PC-9 (cell line): ENCODE results near the gene POFUT2. TPM values are rescaled to one million over a fixed set of nuclear protein-coding genes. Genes with fewer than 3 reads are reported as not detected.

Experiments used
- BruUV-seq: library from RNA; stranded (reverse); fragments of 400-500 nt; replicated peaks from 2 replicates; lab custom pipeline; 2021; lab: Mats Ljungman, UMichigan
- CTCF ChIA-PET: fragments of 300-600 bp; sonication (Branson Sonifier 250); formaldehyde crosslinking; loops from one replicate; lab custom pipeline; 2022; ENCODE audit warnings: antibody characterized with exemption; lab: Charles Lee
- POLR2A ChIA-PET: fragments of 300-600 bp; sonication (Branson Sonifier 250); formaldehyde crosslinking; loops from one replicate; lab custom pipeline; 2022; ENCODE audit warnings: antibody characterized with exemption; ENCODE audit not compliant: unreplicated experiment; lab: Charles Lee
- DNase-seq, 2 experiments: peaks; one replicate each; pipeline versions ENCODE4 v3.0.0 to v3.0.0-alpha.2; 2015 to 2022; ENCODE audit warnings: mixed read lengths in 1 of 2
- H2AFZ ChIP-seq: fragments of 200-600 bp; sonication (generic); 2 replicates; pipeline ENCODE4 v1.8.1; 2017; ENCODE audit warnings: antibody characterized with exemption
- H3F3A ChIP-seq: fragments of 200-600 bp; sonication (generic); 2 replicates; pipeline ENCODE4 v1.8.1; 2017; ENCODE audit warnings: antibody characterized with exemption, mild to moderate bottlenecking, low read depth; ENCODE audit not compliant: insufficient read depth
- H3K27ac ChIP-seq: fragments of 200-600 bp; sonication (generic); 2 replicates; pipeline ENCODE4 v1.6.1; 2016; ENCODE audit warnings: mixed run types
- H3K27me3 ChIP-seq: fragments of 200-600 bp; sonication (generic); 2 replicates; pipeline ENCODE4 v1.6.1; 2016; ENCODE audit warnings: low read depth, mixed run types; ENCODE audit not compliant: insufficient read depth
- H3K36me3 ChIP-seq: fragments of 200-600 bp; sonication (generic); 2 replicates; pipeline ENCODE4 v1.6.1; 2016; ENCODE audit warnings: low read depth, mixed run types
- H3K4me1 ChIP-seq: fragments of 200-600 bp; sonication (generic); replicated peaks from 2 replicates; pipeline ENCODE4 v1.6.1; 2016; ENCODE audit warnings: mixed run types; ENCODE audit not compliant: insufficient read depth
- H3K4me2 ChIP-seq: fragments of 200-600 bp; sonication (generic); 2 replicates; pipeline ENCODE4 v1.6.1; 2017; ENCODE audit warnings: mixed run types
- H3K4me3 ChIP-seq: fragments of 200-600 bp; sonication (generic); 2 replicates; pipeline ENCODE4 v1.6.1; 2016; ENCODE audit warnings: mixed run types
- H3K79me2 ChIP-seq: fragments of 200-600 bp; sonication (generic); 2 replicates; pipeline ENCODE4 v1.6.1; 2017; ENCODE audit warnings: low read depth, mixed run types
- H3K9me2 ChIP-seq: fragments of 200-600 bp; sonication (generic); 2 replicates; pipeline ENCODE4 v1.8.1; 2017; ENCODE audit warnings: mild to moderate bottlenecking; ENCODE audit not compliant: insufficient read depth
- H3K9me3 ChIP-seq: fragments of 200-600 bp; sonication (generic); 2 replicates; pipeline ENCODE4 v1.8.1; 2016; ENCODE audit warnings: low read depth; ENCODE audit not compliant: insufficient read depth
- H4K20me1 ChIP-seq: fragments of 200-600 bp; sonication (generic); 2 replicates; pipeline ENCODE4 v1.8.1; 2017; ENCODE audit not compliant: insufficient read depth
- CTCF ChIP-seq: fragments of 200-600 bp; sonication (generic); conservative IDR thresholded peaks from 2 replicates; pipeline ENCODE4 v1.6.1; 2017; ENCODE audit warnings: mixed run types, antibody characterized with exemption, mild to moderate bottlenecking, moderate library complexity
- EZH2 ChIP-seq: fragments of 200-600 bp; sonication (generic); IDR thresholded peaks from 2 replicates; pipeline ENCODE4 v1.8.0; 2017; ENCODE audit warnings: antibody characterized with exemption, low read depth
- intact Hi-C: fragments of 100-400 bp; cut with micrococcal nuclease; formaldehyde crosslinking; loops from one replicate; pipeline ENCODE4 v1.10.0; 2022; ENCODE audit not compliant: unreplicated experiment
- total RNA-seq: library from RNA; stranded (reverse); gene quantifications from 2 replicates; pipeline ENCODE4 v1.2.3, GENCODE V29; 2021

POFUT2 gene
- total RNA-seq, 1 experiment from 2014 or later = 32.6 TPM

GRCh38 chr21:45334134-45334533 is 46.4 kb upstream of the POFUT2 start:
- no peak overlapping the region for H2AFZ ChIP-seq

GRCh38 chr21:45333583-45334121 is 46.0 kb upstream of the POFUT2 start:
- H3K36me3 ChIP-seq = no peaks in the 10 kb centered on the region
- H3K9me3 ChIP-seq = no peaks in the 10 kb centered on the region
- CTCF ChIA-PET = interaction anchor here (0.5 kb wide), 1 partner anchor 441 kb away, joined by 6 read pairs; no protein-coding TSS in a partner anchor
- H4K20me1 ChIP-seq = no peaks in the 10 kb centered on the region
- POLR2A ChIA-PET = no interaction called here
- H3K9me2 ChIP-seq = no peaks in the 10 kb centered on the region
- H3F3A ChIP-seq = peaks cover 9% of the 10 kb centered on the region; the same call in 1 of the 2 replicates
- H3K4me1 ChIP-seq = peaks cover 19% of the 10 kb centered on the region
- intact Hi-C loops = no loop called here
- no peak overlapping the region for H3K27ac ChIP-seq
- H2AFZ ChIP-seq = no peak overlapping the region
- BruUV-seq = no TSS peak
- no peak for TF ChIP-seq CTCF
- no peak for TF ChIP-seq EZH2
- no peaks in the 10 kb centered on the region for H3K27me3 ChIP-seq
- H3K4me2 ChIP-seq = no peak overlapping the region
- H3K79me2 ChIP-seq = no peaks in the 10 kb centered on the region
- no peak for DNase-seq
- no peak overlapping the region for H3K4me3 ChIP-seq

More at GRCh38 chr21:45334134-45334533, 46.4 kb upstream of the POFUT2 start:
- intact Hi-C loops = no loop called here
- no peaks in the 10 kb centered on the region for H4K20me1 ChIP-seq
- DNase-seq = no peak
- no peak overlapping the region for H3K4me3 ChIP-seq
- no TSS peak for BruUV-seq
- no peaks in the 10 kb centered on the region for H3K36me3 ChIP-seq
- no peak overlapping the region for H3K27ac ChIP-seq
- H3K9me3 ChIP-seq = no peaks in the 10 kb centered on the region
- H3K27me3 ChIP-seq = no peaks in the 10 kb centered on the region
- no peak for TF ChIP-seq EZH2
- no peak for TF ChIP-seq CTCF
- ChIA-PET POLR2A (no interaction called here), CTCF (interaction anchor here (0.5 kb wide), 1 partner anchor 442 kb away, joined by 6 read pairs; no protein-coding TSS in a partner anchor)
- peaks cover 16% of the 10 kb centered on the region for H3K4me1 ChIP-seq
- no peak overlapping the region for H3K4me2 ChIP-seq
- H3K79me2 ChIP-seq = no peaks in the 10 kb centered on the region
- no peaks in the 10 kb centered on the region for H3K9me2 ChIP-seq
- peaks cover 9% of the 10 kb centered on the region; the same call in 1 of the 2 replicates for H3F3A ChIP-seq

- Histone ChIP-seq H3K4me1 (peaks cover 19% of the 10 kb centered on the region), H3K36me3 (no peaks in the 10 kb centered on the region), H2AFZ (no peak overlapping the region), H3K9me3 (no peaks in the 10 kb centered on the region), H3K79me2 (no peaks in the 10 kb centered on the region), H3K27me3 (no peaks in the 10 kb centered on the region), H3K27ac (no peak overlapping the region), H3K4me3 (no peak overlapping the region), H3K4me2 (no peak overlapping the region), H3K9me2 (no peaks in the 10 kb centered on the region), H3F3A (peaks cover 9% of the 10 kb centered on the region; the same call in 1 of the 2 replicates), H4K20me1 (no peaks in the 10 kb centered on the region)
- ChIA-PET CTCF (no interaction called here), POLR2A (no interaction called here)
- no peak for DNase-seq
- BruUV-seq = no TSS peak
- TF ChIP-seq CTCF (no peak), EZH2 (no peak)
- intact Hi-C loops = no loop called here
These were observed 45.4 kb upstream of the POFUT2 start for GRCh38 chr21:45332981-45333582.
